ENCODE measurements around the gene PLAC1. TPM values are rescaled to one million over a fixed set of nuclear protein-coding genes. Genes with fewer than 3 reads are reported as not detected.

Gene PLAC1
- total RNA-seq, 4 donors from 2014 or later: 1.9 TPM; not detected in 3

DNA sequence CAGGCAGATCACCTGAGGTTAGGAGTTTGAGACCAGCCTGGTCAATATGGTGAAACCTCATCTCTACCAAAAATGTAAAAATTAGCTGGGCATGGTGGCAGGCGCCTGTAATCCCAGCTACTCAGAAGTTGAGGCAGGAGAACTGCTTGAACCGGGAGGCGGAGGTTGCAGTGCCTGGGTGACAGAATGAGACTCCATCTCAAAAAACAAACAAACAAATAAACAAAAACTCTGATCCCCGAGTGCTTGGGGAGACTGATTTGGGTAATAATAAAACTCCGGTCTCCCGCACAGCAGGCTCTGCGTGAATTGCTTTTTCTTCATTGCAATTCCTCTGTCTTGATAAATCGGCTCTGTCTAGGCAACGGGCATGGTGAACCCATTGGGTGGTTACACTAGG is 124.9 kb downstream of the PLAC1 start:
- Histone ChIP-seq H3K4me1 (no peaks in the 10 kb centered on the region), H3K36me3 (no peaks in the 10 kb centered on the region), H3K27ac (no peak overlapping the region), H3K4me3 (no peak overlapping the region), H3K27me3 (no peaks in the 10 kb centered on the region), H3K9me3 (no peaks in the 10 kb centered on the region)
- no peak for TF ChIP-seq POLR2A (IDR thresholded peaks at IDR 0.05)
- TF ChIP-seq, protein P1, sequence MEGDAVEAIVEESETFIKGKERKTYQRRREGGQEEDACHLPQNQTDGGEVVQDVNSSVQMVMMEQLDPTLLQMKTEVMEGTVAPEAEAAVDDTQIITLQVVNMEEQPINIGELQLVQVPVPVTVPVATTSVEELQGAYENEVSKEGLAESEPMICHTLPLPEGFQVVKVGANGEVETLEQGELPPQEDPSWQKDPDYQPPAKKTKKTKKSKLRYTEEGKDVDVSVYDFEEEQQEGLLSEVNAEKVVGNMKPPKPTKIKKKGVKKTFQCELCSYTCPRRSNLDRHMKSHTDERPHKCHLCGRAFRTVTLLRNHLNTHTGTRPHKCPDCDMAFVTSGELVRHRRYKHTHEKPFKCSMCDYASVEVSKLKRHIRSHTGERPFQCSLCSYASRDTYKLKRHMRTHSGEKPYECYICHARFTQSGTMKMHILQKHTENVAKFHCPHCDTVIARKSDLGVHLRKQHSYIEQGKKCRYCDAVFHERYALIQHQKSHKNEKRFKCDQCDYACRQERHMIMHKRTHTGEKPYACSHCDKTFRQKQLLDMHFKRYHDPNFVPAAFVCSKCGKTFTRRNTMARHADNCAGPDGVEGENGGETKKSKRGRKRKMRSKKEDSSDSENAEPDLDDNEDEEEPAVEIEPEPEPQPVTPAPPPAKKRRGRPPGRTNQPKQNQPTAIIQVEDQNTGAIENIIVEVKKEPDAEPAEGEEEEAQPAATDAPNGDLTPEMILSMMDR (IDR thresholded peaks at IDR 0.05): no peak
- no peak for DNase-seq
- intact Hi-C loops (cut with DNase I; ENCODE audit: low total_unique reads): no loop called here

DNA sequence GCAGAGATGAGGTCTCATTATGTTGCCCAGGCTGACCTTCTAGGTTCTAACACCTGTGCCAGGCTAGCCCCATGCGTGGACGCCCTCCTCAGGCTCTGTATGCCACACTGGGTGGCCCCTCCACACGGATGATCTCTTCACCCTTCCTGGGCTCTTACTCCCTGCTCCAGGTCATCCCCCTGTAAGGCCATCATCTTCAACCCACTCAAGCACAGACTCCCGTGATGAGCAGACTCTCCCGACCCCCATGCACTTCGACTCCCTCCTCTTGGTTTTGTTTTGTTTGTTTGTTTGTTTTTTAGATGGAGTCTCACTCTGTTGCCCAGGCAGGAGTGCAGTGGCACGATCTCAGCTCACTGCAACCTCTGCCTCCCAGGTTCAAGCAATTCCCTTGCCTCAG is 127.4 kb downstream of the PLAC1 start:
- intact Hi-C loops (cut with DNase I; ENCODE audit: low total_unique reads): no loop called here
- H3K9me3 ChIP-seq: no peaks in the 10 kb centered on the region
- no peaks in the 10 kb centered on the region for H3K27me3 ChIP-seq
- H3K27ac ChIP-seq: no peak overlapping the region
- no peak for TF ChIP-seq POLR2A (IDR thresholded peaks at IDR 0.05)
- TF ChIP-seq, protein P1 (IDR thresholded peaks at IDR 0.05): no peak
- H3K4me3 ChIP-seq: no peak overlapping the region
- H3K36me3 ChIP-seq: no peaks in the 10 kb centered on the region
- DNase-seq: no peak
- no peaks in the 10 kb centered on the region for H3K4me1 ChIP-seq

DNA sequence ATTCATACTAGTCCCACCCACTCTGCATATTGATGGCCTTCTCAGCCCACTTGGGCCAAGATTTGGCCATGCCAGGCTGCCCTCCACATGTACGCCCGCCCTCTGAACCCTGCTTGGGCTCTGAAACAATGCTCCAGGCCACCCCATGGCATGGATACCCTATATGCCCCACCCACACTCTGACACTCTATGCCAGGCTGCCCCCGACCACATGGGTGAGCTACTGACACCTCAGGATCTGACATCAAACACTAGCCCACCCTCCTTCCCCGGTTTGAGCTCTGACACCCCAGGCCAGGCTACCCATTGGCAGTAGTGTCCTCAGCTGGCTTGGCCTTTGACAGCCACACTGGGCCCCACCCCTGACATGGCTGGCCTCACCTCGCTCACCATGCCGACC is 128.8 kb downstream of the PLAC1 start:
- DNase-seq: no peak
- Histone ChIP-seq H3K27me3 (no peaks in the 10 kb centered on the region), H3K27ac (no peak overlapping the region), H3K36me3 (no peaks in the 10 kb centered on the region), H3K4me3 (no peak overlapping the region), H3K9me3 (no peaks in the 10 kb centered on the region), H3K4me1 (no peaks in the 10 kb centered on the region)
- intact Hi-C loops (cut with DNase I; ENCODE audit: low total_unique reads): no loop called here
- TF ChIP-seq, protein P1 (IDR thresholded peaks at IDR 0.05): no peak
- TF ChIP-seq POLR2A (IDR thresholded peaks at IDR 0.05): no peak

DNA sequence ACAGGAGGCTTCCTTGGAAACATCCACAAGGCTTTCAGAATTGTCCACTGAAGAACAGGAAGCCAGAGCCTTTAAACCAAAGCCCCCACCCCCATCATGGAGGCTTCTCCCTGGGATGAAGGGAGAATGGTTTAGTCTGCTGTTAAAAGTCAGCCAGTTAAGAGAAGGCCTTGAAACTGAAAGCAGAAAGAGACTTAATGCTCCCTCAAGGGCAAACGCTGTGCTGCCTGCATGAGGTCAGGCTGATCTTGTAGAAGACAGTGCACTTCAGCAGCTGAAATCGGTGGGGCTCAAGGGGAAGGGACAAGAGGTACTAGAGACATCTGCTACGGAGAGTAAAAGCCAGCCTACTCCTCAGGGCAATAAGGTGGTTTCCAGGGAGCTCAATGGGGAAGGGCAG is 129.3 kb downstream of the PLAC1 start:
- no peaks in the 10 kb centered on the region for H3K36me3 ChIP-seq
- TF ChIP-seq, protein P1 (IDR thresholded peaks at IDR 0.05): no peak
- TF ChIP-seq POLR2A (IDR thresholded peaks at IDR 0.05): no peak
- H3K4me3 ChIP-seq: no peak overlapping the region
- no peak for DNase-seq
- intact Hi-C loops (cut with DNase I; ENCODE audit: low total_unique reads): no loop called here
- no peaks in the 10 kb centered on the region for H3K27me3 ChIP-seq
- no peak overlapping the region for H3K27ac ChIP-seq
- no peaks in the 10 kb centered on the region for H3K9me3 ChIP-seq
- no peaks in the 10 kb centered on the region for H3K4me1 ChIP-seq

DNA sequence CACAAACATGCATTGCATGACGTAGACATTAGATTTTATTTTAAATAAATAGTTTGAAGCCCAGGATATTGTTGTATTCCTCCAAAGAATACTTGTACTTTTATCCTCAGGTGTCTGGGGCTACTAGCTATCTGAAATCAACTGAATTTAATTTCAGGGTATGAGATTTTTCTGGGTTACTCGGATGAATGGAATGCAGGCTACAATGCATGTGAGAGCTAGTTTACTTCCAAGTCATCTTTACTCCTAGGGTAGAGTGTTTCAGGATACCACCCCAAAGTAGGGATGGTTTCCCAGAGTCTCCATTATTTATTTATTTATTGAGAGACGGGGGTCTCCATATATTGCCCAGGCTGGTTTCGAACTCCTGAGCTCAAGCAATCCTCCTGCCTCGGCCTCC is 131.9 kb downstream of the PLAC1 start:
- no peaks in the 10 kb centered on the region for H3K4me1 ChIP-seq
- H3K4me3 ChIP-seq: no peak overlapping the region
- no peaks in the 10 kb centered on the region for H3K9me3 ChIP-seq
- H3K36me3 ChIP-seq: no peaks in the 10 kb centered on the region
- no peak for TF ChIP-seq POLR2A (IDR thresholded peaks at IDR 0.05)
- TF ChIP-seq, protein P1 (IDR thresholded peaks at IDR 0.05): no peak
- no peak for DNase-seq
- no peak overlapping the region for H3K27ac ChIP-seq
- no peaks in the 10 kb centered on the region for H3K27me3 ChIP-seq
- intact Hi-C loops (cut with DNase I; ENCODE audit: low total_unique reads): no loop called here

All from uterus (tissue), 4 donors.